Stimulated activated memory B cell treated with anti-CD40 and anti-IgM and Interleukin-4, amounts not matched to agents 10 μg/mL and 1 μg/mL and 100 μg/mL, for 72 hours (primary cell): ENCODE results near the gene FAM9A.
"Not testable (repeated sequence)": the region's sequence is repeated elsewhere in the genome, so short reads cannot be mapped to it uniquely, and the experiment has no call there.

Experiments
- ATAC-seq: fragments of 150-1000 bp; cut with Tn5 transposase; 2 replicates; pipeline ENCODE4 v1.10.0; 2021
- H3K27ac Mint-ChIP-seq: one replicate; pipeline ENCODE4 v1.8.0; 2022; ENCODE audit warnings: mild to moderate bottlenecking, mixed read lengths
- H3K27me3 Mint-ChIP-seq: one replicate; pipeline ENCODE4 v1.8.0; 2022; ENCODE audit warnings: mixed read lengths
- H3K36me3 Mint-ChIP-seq: one replicate; pipeline ENCODE4 v1.8.0; 2022; ENCODE audit warnings: mixed read lengths
- H3K4me1 Mint-ChIP-seq: one replicate; pipeline ENCODE4 v1.8.0; 2022; ENCODE audit warnings: mixed read lengths
- H3K4me3 Mint-ChIP-seq: one replicate; pipeline ENCODE4 v1.8.0; 2022; ENCODE audit warnings: mild to moderate bottlenecking, moderate library complexity, mixed read lengths
- H3K9me3 Mint-ChIP-seq: one replicate; pipeline ENCODE4 v1.8.0; 2022; ENCODE audit warnings: mixed read lengths

Gene FAM9A

GRCh38 chrX:8820910-8821527 lies 19.8 kb upstream of the FAM9A start:
- Mint-ChIP-seq H3K9me3 (no peaks in the 10 kb centered on the region), H3K4me1 (no peaks in the 10 kb centered on the region), H3K27me3 (peaks cover 11% of the 10 kb centered on the region), H3K36me3 (no peaks in the 10 kb centered on the region), H3K27ac (no peak overlapping the region), H3K4me3 (no peak overlapping the region)
- ATAC-seq = no peak

- H3K9me3 Mint-ChIP-seq = no peaks in the 10 kb centered on the region
- H3K27me3 Mint-ChIP-seq = peaks cover under 1% of the 10 kb centered on the region
- H3K4me1 Mint-ChIP-seq = no peaks in the 10 kb centered on the region
- no peak overlapping the region for H3K4me3 Mint-ChIP-seq
- no peaks in the 10 kb centered on the region for H3K36me3 Mint-ChIP-seq
- no peak overlapping the region for H3K27ac Mint-ChIP-seq
- no peak for ATAC-seq
Observed at GRCh38 chrX:8815460-8816065, 14.4 kb upstream of the FAM9A start.

- H3K4me3 Mint-ChIP-seq = no peak overlapping the region
- H3K27me3 Mint-ChIP-seq = no peaks in the 10 kb centered on the region
- no peaks in the 10 kb centered on the region for H3K4me1 Mint-ChIP-seq
- ATAC-seq = no peak
- no peak overlapping the region for H3K27ac Mint-ChIP-seq
- H3K9me3 Mint-ChIP-seq = no peaks in the 10 kb centered on the region
- H3K36me3 Mint-ChIP-seq = no peaks in the 10 kb centered on the region
Observed at GRCh38 chrX:8813036-8813435, 11.9 kb upstream of the FAM9A start.

- Mint-ChIP-seq H3K9me3 (no peaks in the 10 kb centered on the region), H3K4me3 (no peak overlapping the region), H3K36me3 (no peaks in the 10 kb centered on the region), H3K27me3 (peaks cover 9% of the 10 kb centered on the region), H3K4me1 (no peaks in the 10 kb centered on the region), H3K27ac (no peak overlapping the region)
- ATAC-seq = no peak
Observed at GRCh38 chrX:8811611-8812010, 10.4 kb upstream of the FAM9A start.

GRCh38 chrX:8808661-8809060 lies 7.5 kb upstream of the FAM9A start:
- Mint-ChIP-seq H3K4me3 (no peak overlapping the region), H3K9me3 (no peaks in the 10 kb centered on the region), H3K27me3 (peaks cover 21% of the 10 kb centered on the region), H3K27ac (no peak overlapping the region), H3K36me3 (no peaks in the 10 kb centered on the region), H3K4me1 (no peaks in the 10 kb centered on the region)
- ATAC-seq = no peak

- Mint-ChIP-seq H3K36me3 (no peaks in the 10 kb centered on the region), H3K4me3 (no peak overlapping the region), H3K9me3 (no peaks in the 10 kb centered on the region), H3K27ac (no peak overlapping the region), H3K27me3 (peaks cover 30% of the 10 kb centered on the region), H3K4me1 (no peaks in the 10 kb centered on the region)
- ATAC-seq = no peak
Observed at GRCh38 chrX:8805974-8806373, 4.8 kb upstream of the FAM9A start.

- no peak for ATAC-seq
- peaks cover 30% of the 10 kb centered on the region for H3K27me3 Mint-ChIP-seq
- H3K27ac Mint-ChIP-seq = no peak overlapping the region
- no peaks in the 10 kb centered on the region for H3K9me3 Mint-ChIP-seq
- no peak overlapping the region for H3K4me3 Mint-ChIP-seq
- no peaks in the 10 kb centered on the region for H3K36me3 Mint-ChIP-seq
- H3K4me1 Mint-ChIP-seq = no peaks in the 10 kb centered on the region
Observed at GRCh38 chrX:8805046-8805445, 3.9 kb upstream of the FAM9A start.

GRCh38 chrX:8803326-8803725 lies 2.1 kb upstream of the FAM9A start:
- Mint-ChIP-seq H3K4me1 (no peaks in the 10 kb centered on the region), H3K9me3 (no peaks in the 10 kb centered on the region), H3K27me3 (peaks cover 30% of the 10 kb centered on the region), H3K27ac (no peak overlapping the region), H3K36me3 (no peaks in the 10 kb centered on the region), H3K4me3 (no peak overlapping the region)
- ATAC-seq = no peak

- peaks cover 14% of the 10 kb centered on the region for H3K27me3 Mint-ChIP-seq
Observed at GRCh38 chrX:8800351-8800750, 832 bp downstream of the FAM9A start.

GRCh38 chrX:8799281-8799680 lies 1.9 kb downstream of the FAM9A start:
- not testable (repeated sequence) for H3K27ac Mint-ChIP-seq, ATAC-seq, H3K4me1 Mint-ChIP-seq, H3K4me3 Mint-ChIP-seq, H3K9me3 Mint-ChIP-seq, H3K36me3 Mint-ChIP-seq
- H3K27me3 Mint-ChIP-seq = peaks cover 25% of the 10 kb centered on the region

More at GRCh38 chrX:8800351-8800750, 832 bp downstream of the FAM9A start:
- not testable (repeated sequence) for H3K27ac Mint-ChIP-seq, H3K36me3 Mint-ChIP-seq, H3K9me3 Mint-ChIP-seq, H3K4me3 Mint-ChIP-seq, H3K4me1 Mint-ChIP-seq, ATAC-seq

GRCh38 chrX:8798702-8799101 lies 2.5 kb downstream of the FAM9A start:
- not testable (repeated sequence) for H3K27ac Mint-ChIP-seq, H3K4me3 Mint-ChIP-seq, H3K4me1 Mint-ChIP-seq, ATAC-seq, H3K9me3 Mint-ChIP-seq, H3K36me3 Mint-ChIP-seq
- H3K27me3 Mint-ChIP-seq = peaks cover 24% of the 10 kb centered on the region

- H3K4me3 Mint-ChIP-seq, H3K9me3 Mint-ChIP-seq, H3K36me3 Mint-ChIP-seq, ATAC-seq, H3K4me1 Mint-ChIP-seq, H3K27me3 Mint-ChIP-seq, H3K27ac Mint-ChIP-seq: not testable (repeated sequence)
Observed at GRCh38 chrX:8787119-8787518, 14.1 kb downstream of the FAM9A start.

GRCh38 chrX:8784162-8784561 lies 17.0 kb downstream of the FAM9A start:
- H3K36me3 Mint-ChIP-seq = no peaks in the 10 kb centered on the region
- H3K27ac Mint-ChIP-seq = no peak overlapping the region
- no peaks in the 10 kb centered on the region for H3K27me3 Mint-ChIP-seq
- H3K4me1 Mint-ChIP-seq = no peaks in the 10 kb centered on the region
- H3K9me3 Mint-ChIP-seq = no peaks in the 10 kb centered on the region
- H3K4me3 Mint-ChIP-seq = no peak overlapping the region
- ATAC-seq = no peak

GRCh38 chrX:8783714-8784098 lies 17.5 kb downstream of the FAM9A start:
- H3K4me3 Mint-ChIP-seq = no peak overlapping the region
- no peaks in the 10 kb centered on the region for H3K9me3 Mint-ChIP-seq
- no peak for ATAC-seq
- H3K36me3 Mint-ChIP-seq = no peaks in the 10 kb centered on the region
- no peaks in the 10 kb centered on the region for H3K4me1 Mint-ChIP-seq
- H3K27me3 Mint-ChIP-seq = no peaks in the 10 kb centered on the region
- H3K27ac Mint-ChIP-seq = no peak overlapping the region

GRCh38 chrX:8783097-8783713 lies 18.0 kb downstream of the FAM9A start:
- H3K9me3 Mint-ChIP-seq = no peaks in the 10 kb centered on the region
- no peak overlapping the region for H3K4me3 Mint-ChIP-seq
- H3K27ac Mint-ChIP-seq = no peak overlapping the region
- no peaks in the 10 kb centered on the region for H3K36me3 Mint-ChIP-seq
- no peak for ATAC-seq
- H3K27me3 Mint-ChIP-seq = no peaks in the 10 kb centered on the region
- H3K4me1 Mint-ChIP-seq = no peaks in the 10 kb centered on the region

GRCh38 chrX:8782595-8782994 lies 18.6 kb downstream of the FAM9A start:
- ATAC-seq = no peak
- Mint-ChIP-seq H3K27me3 (no peaks in the 10 kb centered on the region), H3K4me3 (no peak overlapping the region), H3K4me1 (no peaks in the 10 kb centered on the region), H3K27ac (no peak overlapping the region), H3K9me3 (no peaks in the 10 kb centered on the region), H3K36me3 (no peaks in the 10 kb centered on the region)
